HG03159 (cell line): ENCODE data around the gene TTC22.

Experiments used
- ATAC-seq: cut with Tn5 transposase; IDR thresholded peaks from one replicate; pipeline ENCODE4 v1.9.1; 2021; ENCODE audit warnings: mild to moderate bottlenecking, moderate library complexity; ENCODE audit not compliant: unreplicated experiment

The TTC22 gene

GRCh38 chr1:54835131-54835898 lies 34.2 kb upstream of the TTC22 start:
- ATAC-seq: no peak

DNA sequence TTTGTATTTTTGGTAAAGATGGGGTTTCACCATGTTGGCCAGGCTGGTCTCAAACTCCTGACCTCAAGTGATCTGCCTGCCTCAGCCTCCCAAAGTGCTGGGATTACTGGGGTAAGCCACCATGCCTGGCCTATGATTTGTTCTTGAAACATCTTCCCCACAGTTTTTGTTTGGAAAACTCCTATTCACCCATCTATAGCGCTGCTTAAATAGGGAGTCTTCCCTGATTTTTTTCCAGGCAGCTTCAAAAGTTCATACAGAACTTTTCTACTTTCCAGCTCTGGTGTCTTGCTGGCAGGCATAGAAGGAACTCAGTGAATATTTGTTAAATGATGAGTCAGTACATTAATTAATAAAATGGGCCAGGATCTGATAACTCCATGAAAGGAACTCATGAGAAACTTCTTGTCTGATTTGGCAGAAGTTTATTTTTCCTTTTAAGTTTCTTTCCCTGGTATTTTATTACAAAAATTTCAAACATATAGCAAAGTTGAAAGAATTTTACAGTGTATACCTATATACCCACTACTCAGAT lies 33.0 kb upstream of the TTC22 start:
- ATAC-seq: no peak

- no peak for ATAC-seq
These were observed 32.0 kb upstream of the TTC22 start for GRCh38 chr1:54833121-54833520.

DNA sequence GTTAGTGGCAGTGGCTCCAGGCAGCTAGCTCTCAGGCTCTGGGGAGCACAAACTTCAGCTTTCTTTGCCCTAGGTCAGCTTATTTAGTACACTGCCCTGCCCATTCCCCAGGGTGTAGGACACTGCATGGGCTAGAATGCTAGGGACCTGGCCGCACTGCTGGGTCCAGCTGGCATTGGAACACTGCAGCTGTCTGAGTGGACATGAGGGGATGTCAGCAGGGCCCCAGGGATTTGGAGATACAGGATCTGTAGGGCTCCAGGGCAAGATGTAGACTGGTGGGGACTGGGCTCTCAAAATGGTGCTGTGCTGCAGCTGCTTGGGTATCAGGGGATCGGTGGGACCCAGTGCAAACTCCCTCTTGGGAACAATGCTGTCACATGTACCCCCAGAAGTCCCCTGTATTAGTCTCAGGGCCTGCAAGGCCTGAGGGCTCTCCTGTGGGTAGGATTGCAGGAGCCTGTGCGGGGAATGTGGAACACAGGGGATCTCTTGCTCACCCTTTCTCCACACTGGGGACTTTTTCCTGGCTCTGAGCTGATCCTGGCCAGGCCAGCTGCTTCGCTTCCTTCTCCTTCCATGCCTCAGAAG lies 25.2 kb upstream of the TTC22 start:
- no peak for ATAC-seq

- no peak for ATAC-seq
These were observed 24.6 kb upstream of the TTC22 start for GRCh38 chr1:54825696-54826095.

DNA sequence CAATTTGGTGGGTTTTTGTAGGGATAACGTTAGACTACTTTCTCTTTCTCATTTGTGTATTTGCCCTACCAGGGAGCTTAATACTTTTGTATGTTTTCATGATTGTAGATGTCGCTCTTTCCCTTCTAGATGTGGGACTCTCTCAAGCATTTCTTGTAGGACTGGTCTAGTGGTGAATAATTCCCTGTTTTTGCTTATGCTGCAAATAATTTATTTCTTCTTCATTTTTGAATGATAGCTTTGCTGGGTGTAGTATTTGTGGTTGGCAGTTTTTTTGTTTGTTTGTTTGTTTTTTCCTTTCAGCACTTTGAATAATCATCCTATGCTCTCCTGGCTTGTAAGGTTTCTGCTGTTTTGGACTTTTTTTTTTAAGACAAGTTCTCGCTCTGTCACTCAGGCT lies 22.5 kb upstream of the TTC22 start:
- no peak for ATAC-seq

DNA sequence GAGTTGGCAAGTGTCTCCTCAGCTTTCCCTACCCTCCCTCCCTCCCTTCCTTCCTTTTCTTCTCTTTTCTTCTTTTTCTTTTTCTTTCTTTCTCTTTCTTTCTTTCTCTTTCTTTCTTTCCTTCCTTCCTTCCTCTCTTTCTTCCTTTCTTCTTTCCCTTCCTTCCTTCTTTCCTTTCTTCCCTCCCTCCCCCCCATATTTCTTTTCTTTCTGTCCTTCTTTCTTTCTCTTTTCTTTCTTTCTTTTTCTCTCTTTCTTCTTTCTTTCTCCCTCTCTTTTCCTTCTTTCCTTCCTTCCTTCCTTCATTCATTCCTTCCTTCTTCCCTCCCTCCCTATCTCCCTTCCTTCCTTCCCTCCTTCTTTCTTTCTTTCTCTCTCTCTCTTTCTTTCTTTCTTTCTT lies 18.6 kb upstream of the TTC22 start:
- no peak for ATAC-seq

- ATAC-seq: no peak
These were observed 18.0 kb upstream of the TTC22 start for GRCh38 chr1:54819195-54819536.

- no peak for ATAC-seq
These were observed 17.5 kb upstream of the TTC22 start for GRCh38 chr1:54818461-54819194.

DNA sequence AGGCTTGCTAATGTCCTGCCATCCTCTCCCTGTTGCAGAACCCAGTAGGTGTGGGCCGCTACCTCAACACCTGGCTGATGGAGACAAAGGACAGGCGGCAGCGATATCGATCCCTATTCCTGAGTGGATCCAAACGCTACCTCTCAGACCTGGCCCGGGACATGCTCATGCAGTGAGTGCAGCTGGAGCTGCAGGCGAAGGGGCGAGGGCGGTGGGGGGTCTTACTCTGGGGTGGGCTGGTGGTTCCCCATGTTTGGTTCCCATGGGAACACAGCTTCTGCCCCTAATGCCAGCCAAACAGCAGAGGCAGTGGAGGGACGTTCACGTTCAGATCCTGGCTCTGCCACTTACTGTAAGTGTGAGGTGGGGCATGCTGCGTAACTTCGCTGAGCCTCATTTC lies 15.8 kb upstream of the TTC22 start:
- no peak for ATAC-seq

- no peak for ATAC-seq
These were observed 15.0 kb upstream of the TTC22 start for GRCh38 chr1:54816130-54816529.

DNA sequence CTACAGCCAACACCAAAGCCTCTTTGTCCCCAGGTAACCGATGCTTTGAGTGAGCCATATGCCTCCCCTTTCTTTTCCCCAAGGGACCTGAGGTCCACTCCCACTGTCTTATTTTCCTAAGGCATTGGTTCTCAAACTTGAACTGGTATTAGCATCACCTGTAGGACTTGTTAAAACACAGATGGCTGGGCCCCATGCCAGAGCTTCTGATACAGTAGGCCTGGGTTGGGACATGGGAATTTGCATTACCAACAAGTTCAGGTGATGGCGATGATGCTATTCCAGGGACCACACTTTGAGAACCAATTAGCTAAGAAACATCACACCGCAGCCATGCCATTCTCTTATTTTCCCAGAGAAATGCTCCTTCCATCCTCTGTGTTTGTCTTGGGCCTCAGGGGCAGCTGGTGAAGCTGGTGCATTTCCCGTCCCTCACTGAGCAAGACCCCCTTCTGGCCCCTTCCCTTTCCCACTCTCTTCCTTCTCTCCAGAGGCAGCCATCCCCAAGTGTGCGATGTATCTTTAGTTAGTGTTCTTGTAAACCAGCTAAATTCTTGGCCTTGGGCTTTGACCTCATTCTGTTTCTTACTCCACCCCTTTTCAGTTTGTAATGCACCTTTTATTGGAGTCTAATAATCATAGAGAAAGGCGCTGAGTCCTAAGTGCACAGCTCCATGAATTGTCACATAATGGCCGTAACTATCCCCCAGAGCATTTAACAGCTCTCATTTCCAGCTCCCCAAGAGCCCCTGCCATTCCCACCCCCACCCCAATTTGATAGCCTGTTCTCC lies 14.2 kb upstream of the TTC22 start:
- ATAC-seq: no peak

DNA sequence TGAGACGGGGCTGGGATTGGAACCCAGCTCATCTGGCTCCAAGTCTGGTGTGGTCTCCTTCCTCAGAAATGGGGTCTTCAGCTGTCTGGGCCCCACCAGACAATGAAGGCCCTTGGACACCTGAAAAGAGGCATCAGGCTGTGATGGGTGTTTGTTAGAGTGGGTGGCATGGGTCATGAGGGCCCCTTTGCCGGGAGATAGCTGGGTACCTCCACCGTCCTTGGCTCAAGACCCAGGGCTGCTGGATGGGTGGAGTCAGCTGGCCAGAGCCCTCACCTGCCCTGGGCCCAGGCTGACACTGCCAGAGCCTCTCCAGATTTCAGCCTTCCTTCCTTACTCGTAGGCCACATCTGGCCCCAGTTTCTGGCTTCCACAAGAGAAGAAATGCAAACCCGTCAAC lies 13.4 kb upstream of the TTC22 start:
- ATAC-seq: no peak

- no peak for ATAC-seq
These were observed 13.0 kb upstream of the TTC22 start for GRCh38 chr1:54814126-54814498.

GRCh38 chr1:54813485-54814125 lies 12.5 kb upstream of the TTC22 start:
- no peak for ATAC-seq

- no peak for ATAC-seq
These were observed 11.8 kb upstream of the TTC22 start for GRCh38 chr1:54812801-54813484.

- ATAC-seq: no peak
These were observed 10.9 kb upstream of the TTC22 start for GRCh38 chr1:54811739-54812655.

DNA sequence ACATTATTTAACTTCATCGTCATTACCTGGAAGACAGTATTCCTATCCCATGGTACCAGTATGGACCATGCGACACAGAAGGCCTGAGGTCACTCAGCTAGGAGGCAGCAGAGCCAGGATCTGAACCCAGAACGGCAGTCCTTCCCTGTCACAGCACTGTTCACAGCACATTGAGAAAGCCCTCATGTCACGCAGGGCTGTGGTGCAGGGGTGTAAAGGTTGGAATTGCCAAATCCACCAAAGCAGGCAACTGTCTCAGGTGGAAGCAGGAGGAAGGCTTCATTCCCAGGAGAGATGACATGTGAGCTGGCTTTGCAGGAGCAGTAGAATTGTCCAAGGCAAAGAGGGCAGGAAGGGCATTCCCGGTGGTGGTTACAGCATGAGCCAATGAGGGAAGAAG lies 9.9 kb upstream of the TTC22 start:
- no peak for ATAC-seq
